Liver (tissue), 3 donors: ENCODE results near the gene TPD52L2.

Source experiments
- EGR1 ChIP-seq, 2 donors: IDR thresholded peaks; 2 replicates each; pipeline ENCODE4 v1.6.1; 2016 to 2018; ENCODE audit warnings: antibody characterized with exemption in 2 of 2, low read depth in 2 of 2
- FOXA1 ChIP-seq: IDR thresholded peaks from 2 replicates; pipeline ENCODE4 v1.6.1; 2016; ENCODE audit warnings: antibody characterized with exemption
- GABPA ChIP-seq, 2 donors: IDR thresholded peaks in 1 of 2; conservative IDR thresholded peaks in 1 of 2; 2 replicates each; pipeline ENCODE4 v1.6.1; 2016; ENCODE audit warnings: antibody characterized with exemption in 2 of 2, mild to moderate bottlenecking in 1 of 2, moderate library complexity in 1 of 2
- HNF4A ChIP-seq, 2 donors: conservative IDR thresholded peaks; 2 replicates each; pipeline ENCODE4 v1.6.1; 2016; ENCODE audit warnings: antibody characterized with exemption in 2 of 2, mild to moderate bottlenecking in 2 of 2
- RAD21 ChIP-seq, 2 donors: IDR thresholded peaks; 2 replicates each; pipeline ENCODE4 v1.6.1; 2016; ENCODE audit warnings: antibody characterized with exemption in 2 of 2, mild to moderate bottlenecking in 2 of 2
- YY1 ChIP-seq: IDR thresholded peaks from 2 replicates; pipeline ENCODE4 v1.6.1; 2016; ENCODE audit warnings: antibody characterized with exemption, mild to moderate bottlenecking
- TF ChIP-seq, protein P1 (sequence below): fragments of 150-350 bp; IDR thresholded peaks from 2 replicates; pipeline ENCODE4 v1.5.1; 2017; ENCODE audit warnings: improper control_type of control experiment, low read depth, low read length; ENCODE audit not compliant: missing input control
- TF ChIP-seq, protein P2 (sequence below): IDR thresholded peaks from 2 replicates; pipeline ENCODE4 v1.6.1; 2016; ENCODE audit warnings: antibody characterized with exemption
- TF ChIP-seq, protein P3 (sequence below): IDR thresholded peaks from 2 replicates; pipeline ENCODE4 v1.6.1; 2016; ENCODE audit warnings: antibody characterized with exemption, mild to moderate bottlenecking
- TF ChIP-seq, protein P4 (sequence below): IDR thresholded peaks from 2 replicates; pipeline ENCODE4 v1.6.1; 2016; ENCODE audit warnings: antibody characterized with exemption
- TF ChIP-seq, protein P5 (sequence below): IDR thresholded peaks from 2 replicates; pipeline ENCODE4 v1.6.1; 2016; ENCODE audit warnings: antibody characterized with exemption
- donor health status: healthy.
- donor health status: healthy.

DNA sequence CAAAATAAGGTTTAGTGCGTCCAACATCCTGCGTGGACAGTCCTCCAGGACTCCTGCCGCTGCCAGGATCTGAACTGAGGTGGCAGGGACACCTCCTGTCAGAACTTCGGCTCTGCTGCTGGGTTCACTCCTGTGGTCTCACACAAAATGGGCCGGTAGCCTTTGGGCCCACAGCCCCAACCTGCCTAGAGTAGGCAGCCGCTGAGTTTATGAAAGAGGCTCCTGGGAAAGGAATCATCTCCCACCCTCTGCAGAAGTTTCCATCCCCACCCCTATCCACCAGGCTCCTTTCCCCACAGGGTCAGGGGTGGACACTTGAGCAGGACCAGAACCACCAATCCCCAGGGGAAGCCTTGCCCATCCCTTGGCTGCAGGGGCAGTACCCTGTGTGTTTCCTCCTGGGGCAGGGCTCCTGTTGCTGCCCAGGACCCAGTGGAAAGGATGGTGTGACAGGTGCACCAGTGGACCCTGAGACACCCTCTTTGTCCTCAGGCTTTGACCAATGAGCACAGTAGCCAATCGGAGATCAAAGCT, 5.8 kb upstream of the TPD52L2 start:
- TF ChIP-seq, protein P1, sequence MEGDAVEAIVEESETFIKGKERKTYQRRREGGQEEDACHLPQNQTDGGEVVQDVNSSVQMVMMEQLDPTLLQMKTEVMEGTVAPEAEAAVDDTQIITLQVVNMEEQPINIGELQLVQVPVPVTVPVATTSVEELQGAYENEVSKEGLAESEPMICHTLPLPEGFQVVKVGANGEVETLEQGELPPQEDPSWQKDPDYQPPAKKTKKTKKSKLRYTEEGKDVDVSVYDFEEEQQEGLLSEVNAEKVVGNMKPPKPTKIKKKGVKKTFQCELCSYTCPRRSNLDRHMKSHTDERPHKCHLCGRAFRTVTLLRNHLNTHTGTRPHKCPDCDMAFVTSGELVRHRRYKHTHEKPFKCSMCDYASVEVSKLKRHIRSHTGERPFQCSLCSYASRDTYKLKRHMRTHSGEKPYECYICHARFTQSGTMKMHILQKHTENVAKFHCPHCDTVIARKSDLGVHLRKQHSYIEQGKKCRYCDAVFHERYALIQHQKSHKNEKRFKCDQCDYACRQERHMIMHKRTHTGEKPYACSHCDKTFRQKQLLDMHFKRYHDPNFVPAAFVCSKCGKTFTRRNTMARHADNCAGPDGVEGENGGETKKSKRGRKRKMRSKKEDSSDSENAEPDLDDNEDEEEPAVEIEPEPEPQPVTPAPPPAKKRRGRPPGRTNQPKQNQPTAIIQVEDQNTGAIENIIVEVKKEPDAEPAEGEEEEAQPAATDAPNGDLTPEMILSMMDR: no peak
- TF ChIP-seq, protein P2, sequence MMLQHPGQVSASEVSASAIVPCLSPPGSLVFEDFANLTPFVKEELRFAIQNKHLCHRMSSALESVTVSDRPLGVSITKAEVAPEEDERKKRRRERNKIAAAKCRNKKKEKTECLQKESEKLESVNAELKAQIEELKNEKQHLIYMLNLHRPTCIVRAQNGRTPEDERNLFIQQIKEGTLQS: no peak
- TF ChIP-seq YY1 (no peak), HNF4A (conservative IDR thresholded peaks at IDR 0.05) (no peak), RAD21 (IDR thresholded peaks at IDR 0.05) (no peak), EGR1 (IDR thresholded peaks at IDR 0.05; ENCODE audit: low read depth in 2 of 2) (no peak), GABPA (IDR thresholded peaks at IDR 0.05 in 1 of 2, conservative IDR thresholded peaks at IDR 0.05 in 1 of 2) (no peak), FOXA1 (no peak)
- TF ChIP-seq, protein P3, sequence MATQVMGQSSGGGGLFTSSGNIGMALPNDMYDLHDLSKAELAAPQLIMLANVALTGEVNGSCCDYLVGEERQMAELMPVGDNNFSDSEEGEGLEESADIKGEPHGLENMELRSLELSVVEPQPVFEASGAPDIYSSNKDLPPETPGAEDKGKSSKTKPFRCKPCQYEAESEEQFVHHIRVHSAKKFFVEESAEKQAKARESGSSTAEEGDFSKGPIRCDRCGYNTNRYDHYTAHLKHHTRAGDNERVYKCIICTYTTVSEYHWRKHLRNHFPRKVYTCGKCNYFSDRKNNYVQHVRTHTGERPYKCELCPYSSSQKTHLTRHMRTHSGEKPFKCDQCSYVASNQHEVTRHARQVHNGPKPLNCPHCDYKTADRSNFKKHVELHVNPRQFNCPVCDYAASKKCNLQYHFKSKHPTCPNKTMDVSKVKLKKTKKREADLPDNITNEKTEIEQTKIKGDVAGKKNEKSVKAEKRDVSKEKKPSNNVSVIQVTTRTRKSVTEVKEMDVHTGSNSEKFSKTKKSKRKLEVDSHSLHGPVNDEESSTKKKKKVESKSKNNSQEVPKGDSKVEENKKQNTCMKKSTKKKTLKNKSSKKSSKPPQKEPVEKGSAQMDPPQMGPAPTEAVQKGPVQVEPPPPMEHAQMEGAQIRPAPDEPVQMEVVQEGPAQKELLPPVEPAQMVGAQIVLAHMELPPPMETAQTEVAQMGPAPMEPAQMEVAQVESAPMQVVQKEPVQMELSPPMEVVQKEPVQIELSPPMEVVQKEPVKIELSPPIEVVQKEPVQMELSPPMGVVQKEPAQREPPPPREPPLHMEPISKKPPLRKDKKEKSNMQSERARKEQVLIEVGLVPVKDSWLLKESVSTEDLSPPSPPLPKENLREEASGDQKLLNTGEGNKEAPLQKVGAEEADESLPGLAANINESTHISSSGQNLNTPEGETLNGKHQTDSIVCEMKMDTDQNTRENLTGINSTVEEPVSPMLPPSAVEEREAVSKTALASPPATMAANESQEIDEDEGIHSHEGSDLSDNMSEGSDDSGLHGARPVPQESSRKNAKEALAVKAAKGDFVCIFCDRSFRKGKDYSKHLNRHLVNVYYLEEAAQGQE: no peak
- TF ChIP-seq, protein P4, sequence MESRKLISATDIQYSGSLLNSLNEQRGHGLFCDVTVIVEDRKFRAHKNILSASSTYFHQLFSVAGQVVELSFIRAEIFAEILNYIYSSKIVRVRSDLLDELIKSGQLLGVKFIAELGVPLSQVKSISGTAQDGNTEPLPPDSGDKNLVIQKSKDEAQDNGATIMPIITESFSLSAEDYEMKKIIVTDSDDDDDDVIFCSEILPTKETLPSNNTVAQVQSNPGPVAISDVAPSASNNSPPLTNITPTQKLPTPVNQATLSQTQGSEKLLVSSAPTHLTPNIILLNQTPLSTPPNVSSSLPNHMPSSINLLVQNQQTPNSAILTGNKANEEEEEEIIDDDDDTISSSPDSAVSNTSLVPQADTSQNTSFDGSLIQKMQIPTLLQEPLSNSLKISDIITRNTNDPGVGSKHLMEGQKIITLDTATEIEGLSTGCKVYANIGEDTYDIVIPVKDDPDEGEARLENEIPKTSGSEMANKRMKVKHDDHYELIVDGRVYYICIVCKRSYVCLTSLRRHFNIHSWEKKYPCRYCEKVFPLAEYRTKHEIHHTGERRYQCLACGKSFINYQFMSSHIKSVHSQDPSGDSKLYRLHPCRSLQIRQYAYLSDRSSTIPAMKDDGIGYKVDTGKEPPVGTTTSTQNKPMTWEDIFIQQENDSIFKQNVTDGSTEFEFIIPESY: no peak
- TF ChIP-seq, protein P5, sequence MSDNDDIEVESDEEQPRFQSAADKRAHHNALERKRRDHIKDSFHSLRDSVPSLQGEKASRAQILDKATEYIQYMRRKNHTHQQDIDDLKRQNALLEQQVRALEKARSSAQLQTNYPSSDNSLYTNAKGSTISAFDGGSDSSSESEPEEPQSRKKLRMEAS: no peak
